ENCODE data around the gene SPRY2. TPM values are rescaled to one million over a fixed set of nuclear protein-coding genes. Genes with fewer than 3 reads are reported as not detected.

Gene SPRY2
- total RNA-seq, 1 experiment from 2014 or later = 7.2 TPM

- RAD21 ChIA-PET (ENCODE audit: low non-redundant PET in 1 of 2, low total read pairs in 2 of 2, uncharacterized antibody in 2 of 2, unreplicated experiment in 2 of 2) = no interaction called here
- POLR2A ChIA-PET = no interaction called here
- H3K4me1 ChIP-seq (ENCODE audit: control insufficient read depth in 1 of 2, insufficient read depth in 2 of 2, low read length in 2 of 2) = no peaks in the 10 kb centered on the region
- no peaks in the 10 kb centered on the region for H4K20me1 ChIP-seq (ENCODE audit: insufficient read depth)
- TF ChIP-seq CEBPB (IDR thresholded peaks at IDR 0.05; ENCODE audit: low read depth) = no peak
- TF ChIP-seq POLR2A (IDR thresholded peaks at IDR 0.05; ENCODE audit: borderline replicate concordance, extremely low read depth, insufficient read depth, insufficient read length) = no peak
- TF ChIP-seq CTCF (IDR thresholded peaks at IDR 0.05 in 2 of 3, conservative IDR thresholded peaks at IDR 0.05 in 1 of 3; ENCODE audit: borderline replicate concordance in 1 of 3, insufficient read depth in 1 of 3, low read depth in 2 of 3, low read length in 2 of 3) = no peak
- no peak for TF ChIP-seq YY1 (IDR thresholded peaks at IDR 0.05; ENCODE audit: extremely low read depth, insufficient replicate concordance, low read depth, low read length)
- TF ChIP-seq TCF7L2 (IDR thresholded peaks at IDR 0.05; ENCODE audit: borderline replicate concordance, extremely low read depth, insufficient read depth, insufficient read length) = no peak
- no peak for TF ChIP-seq ATF3 (IDR thresholded peaks at IDR 0.05)
- no peak for TF ChIP-seq SRF (IDR thresholded peaks at IDR 0.05; ENCODE audit: low read depth)
- no peak for TF ChIP-seq EGR1 (IDR thresholded peaks at IDR 0.05; ENCODE audit: low read depth)
- no peak for TF ChIP-seq JUND (IDR thresholded peaks at IDR 0.05)
- TF ChIP-seq EZH2 (IDR thresholded peaks at IDR 0.05) = no peak
- no peak for TF ChIP-seq EZH2phosphoT487 (IDR thresholded peaks at IDR 0.05; ENCODE audit: borderline replicate concordance)
- TF ChIP-seq SIN3A (IDR thresholded peaks at IDR 0.05; ENCODE audit: low read depth) = no peak
- H3K27me3 ChIP-seq (ENCODE audit: insufficient read depth, low read length) = no peaks in the 10 kb centered on the region
- ATAC-seq (no peak), DNase-seq (ENCODE audit: low read depth, low spot score) (no peak)
- H3K36me3 ChIP-seq (ENCODE audit: control insufficient read depth in 1 of 2, insufficient read depth in 2 of 2, low read length in 2 of 2) = no peaks in the 10 kb centered on the region; a peak in 1 of 4 replicates
- H3K9me2 ChIP-seq (ENCODE audit: insufficient read depth) = no peaks in the 10 kb centered on the region
- no peak overlapping the region for H3K27ac ChIP-seq (ENCODE audit: low read depth, low read length)
- no peaks in the 10 kb centered on the region for H3K9me3 ChIP-seq (ENCODE audit: control insufficient read depth in 1 of 2, insufficient read depth in 1 of 2, low read depth in 1 of 2, low read length in 2 of 2)
- no peak overlapping the region for H3K4me2 ChIP-seq (ENCODE audit: low read length)
- no peak overlapping the region for H3K4me3 ChIP-seq (replicated peaks in 1 of 2; ENCODE audit: low read depth in 1 of 2, low read length in 2 of 2)
- intact Hi-C loops (cut with micrococcal nuclease) = no loop called here
- H3K9ac ChIP-seq (ENCODE audit: low read length) = no peak overlapping the region
- CTCF ChIA-PET = no interaction called here
- peaks cover 36% of the 10 kb centered on the region for H3K79me2 ChIP-seq (ENCODE audit: insufficient read depth, low read length)
- no peak overlapping the region for H2AFZ ChIP-seq (ENCODE audit: low read depth, low read length, poor library complexity, severe bottlenecking)
- BruUV-seq (replicated peaks) = no TSS peak
Observed at GRCh38 chr13:80334597-80335260, 6.2 kb downstream of the SPRY2 start.

Measured in HCT116 (cell line).